Epidermal melanocyte (primary cell): ENCODE data around the gene KLHL11.
A peak's percentile ranks its signal among the peaks of the same experiment; 100 is the strongest.

ENCODE experiments used
- DNase-seq: peaks from one replicate; pipeline ENCODE4 v3.0.0; 2011; ENCODE audit warnings: low spot score; ENCODE audit not compliant: insufficient read length

The KLHL11 gene

GRCh38 chr17:41864836-41865595, at the start of gene KLHL11:
KLHL11 (minus strand) TSS chr17:41865423; CDS start chr17:41865370, 53 bp downstream.
- peak; percentile 92 for DNase-seq

- DNase-seq, result no peak
Measured at GRCh38 chr17:41915020-41915419, 49.8 kb upstream of the KLHL11 start.

GRCh38 chr17:41914358-41914766, 49.1 kb upstream of the KLHL11 start:
- no peak for DNase-seq

GRCh38 chr17:41913798-41914197, 48.6 kb upstream of the KLHL11 start:
- no peak for DNase-seq

GRCh38 chr17:41912925-41913324, 47.7 kb upstream of the KLHL11 start:
- no peak for DNase-seq

GRCh38 chr17:41910701-41911391, 45.6 kb upstream of the KLHL11 start:
- no peak for DNase-seq

GRCh38 chr17:41909088-41909487, 43.9 kb upstream of the KLHL11 start:
- no peak for DNase-seq

- no peak for DNase-seq
Measured at GRCh38 chr17:41907633-41908539, 42.7 kb upstream of the KLHL11 start.

GRCh38 chr17:41907185-41907556, 41.9 kb upstream of the KLHL11 start:
- DNase-seq, result no peak

GRCh38 chr17:41906465-41907184, 41.4 kb upstream of the KLHL11 start:
- DNase-seq, result no peak

- no peak for DNase-seq
Measured at GRCh38 chr17:41905172-41905571, 39.9 kb upstream of the KLHL11 start.

GRCh38 chr17:41904242-41904841, 39.1 kb upstream of the KLHL11 start:
- DNase-seq, result no peak

GRCh38 chr17:41901646-41902045, 36.4 kb upstream of the KLHL11 start:
- DNase-seq, result no peak

GRCh38 chr17:41896726-41897125, 31.5 kb upstream of the KLHL11 start:
- no peak for DNase-seq

- DNase-seq, result no peak
Measured at GRCh38 chr17:41895617-41896016, 30.4 kb upstream of the KLHL11 start.

GRCh38 chr17:41894791-41895331, 29.6 kb upstream of the KLHL11 start:
- DNase-seq, result peak; percentile 49

GRCh38 chr17:41893384-41893783, 28.2 kb upstream of the KLHL11 start:
- DNase-seq, result no peak

- DNase-seq, result no peak
Measured at GRCh38 chr17:41892021-41892376, 26.8 kb upstream of the KLHL11 start.

GRCh38 chr17:41891135-41892020, 26.2 kb upstream of the KLHL11 start:
- no peak for DNase-seq
